HepG2 (cell line): Measurements from ENCODE around the gene TBC1D22A. TPM values are rescaled to one million over a fixed set of nuclear protein-coding genes. Genes with fewer than 3 reads are reported as not detected.

Experiments used
- DNMT3B ChIP-seq: conservative IDR thresholded peaks from 2 replicates; pipeline ENCODE4 v1.6.1; 2016; ENCODE audit warnings: missing biosample characterization, control low read depth
- EZH2 ChIP-seq: conservative IDR thresholded peaks from 2 replicates; pipeline ENCODE4 v1.6.1; 2012; ENCODE audit warnings: mild to moderate bottlenecking, low read depth, low read length, moderate library complexity
- MAF1 ChIP-seq: sonication (generic); formaldehyde crosslinking; IDR thresholded peaks from 2 replicates; pipeline ENCODE4 v1.5.0; 2020; ENCODE audit warnings: missing genetic modification reagents, borderline replicate concordance
- MAFK ChIP-seq, 2 experiments: IDR thresholded peaks in 1 of 2; conservative IDR thresholded peaks in 1 of 2; 2 replicates each; pipeline ENCODE4 v1.6.1; 2011; ENCODE audit warnings: improper control_type of control experiment in 2 of 2, low read length in 2 of 2
- MYC ChIP-seq: sonication (generic); formaldehyde crosslinking; IDR thresholded peaks from 2 replicates; pipeline ENCODE4 v1.9.0; 2021; ENCODE audit warnings: missing genetic modification reagents, borderline replicate concordance
- RELA ChIP-seq: sonication (generic); formaldehyde crosslinking; IDR thresholded peaks from 2 replicates; pipeline ENCODE4 v1.4.0; 2020; ENCODE audit warnings: missing genetic modification reagents
- SMAD1 ChIP-seq: sonication (generic); formaldehyde crosslinking; IDR thresholded peaks from 2 replicates; pipeline ENCODE4 v1.4.0; 2020; ENCODE audit warnings: missing genetic modification reagents, low read depth, mild to moderate bottlenecking, borderline replicate concordance
- ZIK1 ChIP-seq: sonication (generic); formaldehyde crosslinking; IDR thresholded peaks from 2 replicates; pipeline ENCODE4 v1.5.0; 2020; ENCODE audit warnings: mild to moderate bottlenecking, low read depth, missing genetic modification reagents, borderline replicate concordance
- ZNF263 ChIP-seq: sonication (generic); formaldehyde crosslinking; IDR thresholded peaks from 2 replicates; pipeline ENCODE4 v1.4.0; 2020; ENCODE audit warnings: missing genetic modification reagents
- ZNF547 ChIP-seq: sonication (generic); formaldehyde crosslinking; IDR thresholded peaks from 2 replicates; pipeline ENCODE4 v1.5.1; 2020; ENCODE audit warnings: mild to moderate bottlenecking, missing genetic modification reagents
- ZNF558 ChIP-seq: sonication (generic); formaldehyde crosslinking; IDR thresholded peaks from 2 replicates; pipeline ENCODE4 v1.9.0; 2022; ENCODE audit warnings: mild to moderate bottlenecking, missing genetic modification reagents, borderline replicate concordance
- ZNF720 ChIP-seq: sonication (generic); formaldehyde crosslinking; IDR thresholded peaks from 2 replicates; pipeline ENCODE4 v1.4.0; 2020; ENCODE audit warnings: missing genetic modification reagents
- ZNF841 ChIP-seq: sonication (generic); formaldehyde crosslinking; IDR thresholded peaks from 2 replicates; pipeline ENCODE4 v1.8.1; 2023; ENCODE audit warnings: missing genetic modification reagents, borderline replicate concordance
- ZNF879 ChIP-seq: sonication (generic); formaldehyde crosslinking; IDR thresholded peaks from 2 replicates; pipeline ENCODE4 v1.8.1; 2023; ENCODE audit warnings: missing genetic modification reagents
- polyA plus RNA-seq, 8 experiments: library from polyadenylated mRNA; depleted of rRNA in 3 of 8; stranded (reverse) in 7 of 8; unstranded in 1 of 8; fragments of >200 nt; fragmentation: Illumina TruSeq in 4 of 8; extraction: Trizol in 4 of 8; gene quantifications; 2 replicates each; pipeline versions ENCODE4 v1.2.1 to v1.2.3, GENCODE V29; 2011 to 2016; ENCODE audit warnings: low read depth in 4 of 8, missing spikeins in 1 of 8, mixed read lengths in 1 of 8; ENCODE audit not compliant: insufficient read depth in 1 of 8
- total RNA-seq, 5 experiments: library from RNA; depleted of rRNA; stranded (reverse); fragments of >200 nt; fragmentation: Illumina TruSeq; extraction: Trizol; gene quantifications; 2 replicates each; pipeline ENCODE4 v1.2.3, GENCODE V29; 2016; ENCODE audit warnings: low read depth in 1 of 5
- TF ChIP-seq, protein P1 (sequence below): sonication (generic); formaldehyde crosslinking; IDR thresholded peaks from 2 replicates; pipeline ENCODE4 v1.5.1; 2020; ENCODE audit warnings: mild to moderate bottlenecking, missing genetic modification reagents, borderline replicate concordance
- TF ChIP-seq, protein P2 (sequence below): sonication (generic); formaldehyde crosslinking; IDR thresholded peaks from 2 replicates; pipeline ENCODE4 v1.8.1; 2023; ENCODE audit warnings: mild to moderate bottlenecking, missing genetic modification reagents, borderline replicate concordance
- TF ChIP-seq, protein P3 (sequence below): sonication (generic); formaldehyde crosslinking; IDR thresholded peaks from 2 replicates; pipeline ENCODE4 v1.8.1; 2023; ENCODE audit warnings: mild to moderate bottlenecking, missing genetic modification reagents
- TF ChIP-seq, protein P4 (sequence below): sonication (generic); formaldehyde crosslinking; IDR thresholded peaks from 2 replicates; pipeline ENCODE4 v1.5.0; 2020; ENCODE audit warnings: missing genetic modification reagents, mild to moderate bottlenecking, borderline replicate concordance
- TF ChIP-seq, protein P5 (sequence below): IDR thresholded peaks from 2 replicates; pipeline ENCODE4 v1.6.1; 2012; ENCODE audit warnings: inconsistent platforms
- TF ChIP-seq, protein P6 (sequence below): sonication (generic); formaldehyde crosslinking; IDR thresholded peaks from 2 replicates; pipeline ENCODE4 v1.4.0; 2020; ENCODE audit warnings: mild to moderate bottlenecking, missing genetic modification reagents

Gene TBC1D22A
- total and polyA plus RNA-seq, 2 of the 13 experiments (the other 11 are each of a cell fraction or from before 2014, with no cell fraction given), result 17.3 to 18.0 TPM

DNA sequence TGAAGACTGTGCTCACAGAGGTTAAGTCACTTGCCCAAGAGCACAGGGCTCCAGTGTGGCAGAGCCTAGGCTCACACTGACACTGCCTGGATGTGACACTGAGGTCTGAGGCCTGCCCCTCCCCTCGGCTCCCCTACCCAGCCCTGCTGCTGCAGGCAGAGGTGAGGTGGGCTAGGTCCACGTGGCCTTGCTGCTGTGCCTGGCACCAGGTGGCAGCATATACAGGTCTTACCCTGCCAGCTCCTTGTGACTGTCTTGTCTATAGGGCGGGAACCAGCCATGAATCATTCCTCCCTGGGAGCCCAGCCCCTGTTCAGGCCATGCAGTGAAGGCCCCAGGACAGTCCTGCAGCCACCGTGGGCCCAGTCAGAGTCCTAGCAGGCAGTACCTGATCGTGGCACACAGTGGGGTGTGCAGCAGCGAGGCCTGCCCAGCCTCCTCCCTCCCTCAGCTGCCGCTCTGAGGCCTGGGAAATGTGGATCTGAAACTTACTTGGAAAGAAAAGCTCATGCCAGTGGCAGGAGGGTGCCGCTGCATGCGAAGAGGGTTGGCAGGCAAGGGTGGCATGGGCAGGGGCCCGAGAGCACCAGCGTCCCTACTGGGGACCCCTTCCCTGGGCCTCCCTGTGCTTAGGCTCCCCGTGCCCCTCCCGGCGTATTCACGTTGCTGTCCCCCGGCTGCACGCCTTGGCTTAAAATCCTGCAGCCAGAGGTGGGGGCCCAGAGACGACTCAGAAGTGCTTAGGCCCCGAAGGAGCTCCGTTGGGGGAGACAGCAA lies 23.2 kb upstream of the TBC1D22A start (continued):
- TF ChIP-seq, protein P1, sequence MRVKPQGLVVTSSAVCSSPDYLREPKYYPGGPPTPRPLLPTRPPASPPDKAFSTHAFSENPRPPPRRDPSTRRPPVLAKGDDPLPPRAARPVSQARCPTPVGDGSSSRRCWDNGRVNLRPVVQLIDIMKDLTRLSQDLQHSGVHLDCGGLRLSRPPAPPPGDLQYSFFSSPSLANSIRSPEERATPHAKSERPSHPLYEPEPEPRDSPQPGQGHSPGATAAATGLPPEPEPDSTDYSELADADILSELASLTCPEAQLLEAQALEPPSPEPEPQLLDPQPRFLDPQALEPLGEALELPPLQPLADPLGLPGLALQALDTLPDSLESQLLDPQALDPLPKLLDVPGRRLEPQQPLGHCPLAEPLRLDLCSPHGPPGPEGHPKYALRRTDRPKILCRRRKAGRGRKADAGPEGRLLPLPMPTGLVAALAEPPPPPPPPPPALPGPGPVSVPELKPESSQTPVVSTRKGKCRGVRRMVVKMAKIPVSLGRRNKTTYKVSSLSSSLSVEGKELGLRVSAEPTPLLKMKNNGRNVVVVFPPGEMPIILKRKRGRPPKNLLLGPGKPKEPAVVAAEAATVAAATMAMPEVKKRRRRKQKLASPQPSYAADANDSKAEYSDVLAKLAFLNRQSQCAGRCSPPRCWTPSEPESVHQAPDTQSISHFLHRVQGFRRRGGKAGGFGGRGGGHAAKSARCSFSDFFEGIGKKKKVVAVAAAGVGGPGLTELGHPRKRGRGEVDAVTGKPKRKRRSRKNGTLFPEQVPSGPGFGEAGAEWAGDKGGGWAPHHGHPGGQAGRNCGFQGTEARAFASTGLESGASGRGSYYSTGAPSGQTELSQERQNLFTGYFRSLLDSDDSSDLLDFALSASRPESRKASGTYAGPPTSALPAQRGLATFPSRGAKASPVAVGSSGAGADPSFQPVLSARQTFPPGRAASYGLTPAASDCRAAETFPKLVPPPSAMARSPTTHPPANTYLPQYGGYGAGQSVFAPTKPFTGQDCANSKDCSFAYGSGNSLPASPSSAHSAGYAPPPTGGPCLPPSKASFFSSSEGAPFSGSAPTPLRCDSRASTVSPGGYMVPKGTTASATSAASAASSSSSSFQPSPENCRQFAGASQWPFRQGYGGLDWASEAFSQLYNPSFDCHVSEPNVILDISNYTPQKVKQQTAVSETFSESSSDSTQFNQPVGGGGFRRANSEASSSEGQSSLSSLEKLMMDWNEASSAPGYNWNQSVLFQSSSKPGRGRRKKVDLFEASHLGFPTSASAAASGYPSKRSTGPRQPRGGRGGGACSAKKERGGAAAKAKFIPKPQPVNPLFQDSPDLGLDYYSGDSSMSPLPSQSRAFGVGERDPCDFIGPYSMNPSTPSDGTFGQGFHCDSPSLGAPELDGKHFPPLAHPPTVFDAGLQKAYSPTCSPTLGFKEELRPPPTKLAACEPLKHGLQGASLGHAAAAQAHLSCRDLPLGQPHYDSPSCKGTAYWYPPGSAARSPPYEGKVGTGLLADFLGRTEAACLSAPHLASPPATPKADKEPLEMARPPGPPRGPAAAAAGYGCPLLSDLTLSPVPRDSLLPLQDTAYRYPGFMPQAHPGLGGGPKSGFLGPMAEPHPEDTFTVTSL, result no peak
- TF ChIP-seq ZNF720 (CRISPR knock-in tag) (no peak), ZNF879 (CRISPR knock-in tag) (no peak), MYC (CRISPR knock-in tag) (peak; percentile 99), ZNF841 (CRISPR knock-in tag) (no peak), EZH2 (no peak), ZNF558 (no peak), DNMT3B (CRISPR knock-in tag) (no peak), ZIK1 (CRISPR knock-in tag) (peak; percentile 75; the same call in 1 of the 2 replicates), RELA (no peak), MAF1 (no peak), MAFK (conservative IDR thresholded peaks at IDR 0.05 in 1 of 2, IDR thresholded peaks at IDR 0.05 in 1 of 2; ENCODE audit: low read length in 2 of 2) (no peak), ZNF263 (CRISPR knock-in tag) (0 out of 2 replicates have a peak, but pooled peaks have one; percentile 0), SMAD1 (CRISPR knock-in tag) (no peak), ZNF547 (CRISPR knock-in tag) (no peak; the same call in 1 of the 2 replicates)
- TF ChIP-seq, protein P2, sequence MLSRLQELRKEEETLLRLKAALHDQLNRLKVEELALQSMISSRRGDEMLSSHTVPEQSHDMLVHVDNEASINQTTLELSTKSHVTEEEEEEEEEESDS (CRISPR knock-in tag), result no peak; the same call in 1 of the 2 replicates
- TF ChIP-seq, protein P3, sequence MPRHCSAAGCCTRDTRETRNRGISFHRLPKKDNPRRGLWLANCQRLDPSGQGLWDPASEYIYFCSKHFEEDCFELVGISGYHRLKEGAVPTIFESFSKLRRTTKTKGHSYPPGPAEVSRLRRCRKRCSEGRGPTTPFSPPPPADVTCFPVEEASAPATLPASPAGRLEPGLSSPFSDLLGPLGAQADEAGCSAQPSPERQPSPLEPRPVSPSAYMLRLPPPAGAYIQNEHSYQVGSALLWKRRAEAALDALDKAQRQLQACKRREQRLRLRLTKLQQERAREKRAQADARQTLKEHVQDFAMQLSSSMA (CRISPR knock-in tag), result no peak
- TF ChIP-seq, protein P4, sequence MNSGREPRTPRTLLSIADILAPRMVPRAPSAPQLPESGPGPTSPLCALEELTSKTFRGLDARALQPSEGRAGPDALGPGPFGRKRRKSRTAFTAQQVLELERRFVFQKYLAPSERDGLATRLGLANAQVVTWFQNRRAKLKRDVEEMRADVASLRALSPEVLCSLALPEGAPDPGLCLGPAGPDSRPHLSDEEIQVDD (CRISPR knock-in tag), result peak; percentile 26; the same call in 1 of the 2 replicates
- TF ChIP-seq, protein P5, sequence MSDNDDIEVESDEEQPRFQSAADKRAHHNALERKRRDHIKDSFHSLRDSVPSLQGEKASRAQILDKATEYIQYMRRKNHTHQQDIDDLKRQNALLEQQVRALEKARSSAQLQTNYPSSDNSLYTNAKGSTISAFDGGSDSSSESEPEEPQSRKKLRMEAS, result peak; percentile 96
- TF ChIP-seq, protein P6, sequence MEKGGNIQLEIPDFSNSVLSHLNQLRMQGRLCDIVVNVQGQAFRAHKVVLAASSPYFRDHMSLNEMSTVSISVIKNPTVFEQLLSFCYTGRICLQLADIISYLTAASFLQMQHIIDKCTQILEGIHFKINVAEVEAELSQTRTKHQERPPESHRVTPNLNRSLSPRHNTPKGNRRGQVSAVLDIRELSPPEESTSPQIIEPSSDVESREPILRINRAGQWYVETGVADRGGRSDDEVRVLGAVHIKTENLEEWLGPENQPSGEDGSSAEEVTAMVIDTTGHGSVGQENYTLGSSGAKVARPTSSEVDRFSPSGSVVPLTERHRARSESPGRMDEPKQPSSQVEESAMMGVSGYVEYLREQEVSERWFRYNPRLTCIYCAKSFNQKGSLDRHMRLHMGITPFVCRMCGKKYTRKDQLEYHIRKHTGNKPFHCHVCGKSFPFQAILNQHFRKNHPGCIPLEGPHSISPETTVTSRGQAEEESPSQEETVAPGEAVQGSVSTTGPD (CRISPR knock-in tag), result no peak
